NCI-H82 treated with DMSO at 0.1 percent for 48 hours (cell line): ENCODE results near the gene POP4.

Experiments
- DNase-seq: peaks from one replicate; lab custom pipeline; 2025; ENCODE audit not compliant: unreplicated experiment; lab: John Stamatoyannopoulos, UW

POP4 gene

DNA sequence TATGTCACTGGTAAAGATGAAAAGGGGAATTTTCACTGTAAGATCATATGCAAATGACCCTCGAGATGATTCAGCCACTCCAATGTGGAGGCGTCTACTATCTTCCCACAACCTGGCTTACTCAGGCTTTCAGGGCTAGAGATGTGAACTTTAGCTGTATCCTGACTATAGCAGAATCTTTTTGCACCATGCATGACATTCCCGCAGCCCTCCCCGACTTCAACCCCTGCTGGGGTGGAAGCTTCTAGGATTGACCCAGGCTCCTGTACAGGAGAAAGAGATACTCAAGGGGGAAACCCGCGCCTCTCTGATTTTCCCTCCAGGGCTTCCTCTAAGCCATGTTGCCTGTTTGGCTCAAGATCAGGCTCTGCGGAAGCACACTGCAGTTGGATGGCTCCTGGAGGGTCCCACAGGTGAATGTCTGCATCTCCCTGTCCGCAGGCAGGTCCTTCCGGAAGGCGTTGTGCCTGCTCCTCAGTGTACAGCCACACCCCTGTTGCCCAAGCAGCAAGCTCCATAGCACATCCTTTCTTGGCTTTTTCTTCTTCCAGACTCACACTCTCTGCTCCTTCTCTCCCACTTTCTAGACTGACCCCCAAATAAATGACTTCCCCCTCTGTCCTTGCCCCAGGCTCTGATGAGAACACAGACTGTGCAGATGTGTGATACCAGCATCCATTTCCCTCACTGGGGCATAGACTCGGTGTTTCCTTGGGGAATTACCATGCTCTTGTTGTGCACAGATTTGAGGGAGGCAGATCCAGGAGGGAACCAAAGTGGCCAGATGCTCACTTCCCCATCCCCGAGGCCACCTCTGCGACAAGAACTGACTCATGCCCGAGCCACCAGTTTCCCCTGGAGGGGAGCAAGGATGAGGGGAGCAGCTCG is 29.1 kb upstream of the POP4 start:
- DNase-seq, result no peak

DNA sequence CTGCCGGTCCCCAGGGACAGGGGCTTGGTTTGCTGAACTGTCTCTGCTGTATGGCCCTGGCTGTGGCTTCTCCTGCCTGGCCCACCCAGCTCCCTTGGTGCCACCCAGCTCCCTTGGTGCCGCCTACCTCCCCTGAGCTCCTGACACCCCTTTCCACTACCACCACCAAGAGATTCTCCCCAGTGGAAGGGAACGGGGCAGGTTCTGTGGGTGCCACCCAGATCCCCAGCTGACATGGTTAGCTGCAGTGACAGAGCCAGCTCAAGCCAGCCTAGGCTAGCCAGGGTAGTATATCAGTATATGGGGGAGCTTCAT is 28.5 kb upstream of the POP4 start:
- DNase-seq, result no peak

DNA sequence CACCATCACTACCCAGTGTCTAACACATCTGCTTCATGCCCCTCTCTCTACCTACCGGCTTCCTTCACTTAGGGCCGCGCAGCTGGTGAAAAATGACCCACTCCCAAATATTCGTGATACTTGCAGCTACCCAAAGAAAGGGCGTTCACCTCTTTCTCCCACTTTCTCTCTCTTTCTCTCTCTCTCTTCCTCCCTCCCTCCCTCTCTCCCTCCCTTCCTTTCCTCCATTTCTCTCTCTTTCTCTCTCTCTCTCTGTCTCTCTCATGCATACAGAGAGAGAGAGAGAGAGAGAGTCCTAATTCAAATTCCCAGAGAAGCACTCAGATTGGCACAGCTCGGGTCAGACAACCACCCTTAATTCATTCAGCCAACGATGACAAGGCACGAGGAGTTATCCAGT is 27.7 kb upstream of the POP4 start:
- no peak for DNase-seq

DNA sequence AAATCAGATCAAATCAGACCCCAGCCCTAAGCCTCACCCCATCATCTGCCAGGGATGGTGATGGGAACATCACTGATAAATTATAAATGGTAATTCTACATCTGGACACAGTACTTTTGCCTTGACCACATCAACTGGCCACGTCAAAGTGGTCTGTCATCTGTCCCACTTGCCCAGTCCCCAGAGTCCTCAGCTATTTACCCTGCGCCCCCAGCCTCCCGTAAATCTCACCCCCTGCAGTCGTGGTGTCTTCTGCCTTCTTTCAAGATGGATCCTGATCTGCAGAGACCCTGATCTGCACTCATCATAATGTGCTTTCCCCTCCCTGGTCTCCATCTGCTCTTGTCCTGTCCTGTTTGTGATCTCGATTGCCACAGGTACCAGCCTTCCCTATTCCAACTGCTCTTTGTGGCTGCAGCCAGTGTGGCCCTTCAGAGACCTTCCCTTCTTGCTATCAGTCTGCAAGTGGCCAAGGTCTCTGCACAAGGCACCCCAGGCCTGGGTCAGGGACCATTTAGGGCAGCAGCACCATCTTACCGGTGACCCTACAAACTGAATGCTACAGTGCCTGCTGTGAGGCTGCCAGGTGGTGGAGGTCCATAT is 26.7 kb upstream of the POP4 start:
- DNase-seq, result no peak

DNA sequence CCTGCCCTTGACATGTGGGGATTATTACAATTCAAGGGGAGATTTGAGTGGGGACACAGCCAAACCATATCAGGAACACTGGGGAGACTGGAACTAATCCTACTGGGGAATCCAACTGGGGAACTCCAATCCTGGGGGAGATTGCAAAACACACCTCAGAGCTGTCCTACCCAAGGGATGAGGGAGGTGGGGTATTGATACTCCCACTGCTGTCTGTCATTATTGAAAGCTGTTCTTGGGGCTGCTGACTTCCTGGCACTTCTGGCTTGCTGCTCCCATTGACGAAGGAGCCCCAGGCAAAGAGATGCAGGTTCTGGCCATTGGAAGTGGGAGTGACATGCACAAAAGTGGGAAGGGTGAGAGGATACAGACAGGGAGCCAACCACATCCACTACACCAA is 24.7 kb upstream of the POP4 start:
- no peak for DNase-seq

DNA sequence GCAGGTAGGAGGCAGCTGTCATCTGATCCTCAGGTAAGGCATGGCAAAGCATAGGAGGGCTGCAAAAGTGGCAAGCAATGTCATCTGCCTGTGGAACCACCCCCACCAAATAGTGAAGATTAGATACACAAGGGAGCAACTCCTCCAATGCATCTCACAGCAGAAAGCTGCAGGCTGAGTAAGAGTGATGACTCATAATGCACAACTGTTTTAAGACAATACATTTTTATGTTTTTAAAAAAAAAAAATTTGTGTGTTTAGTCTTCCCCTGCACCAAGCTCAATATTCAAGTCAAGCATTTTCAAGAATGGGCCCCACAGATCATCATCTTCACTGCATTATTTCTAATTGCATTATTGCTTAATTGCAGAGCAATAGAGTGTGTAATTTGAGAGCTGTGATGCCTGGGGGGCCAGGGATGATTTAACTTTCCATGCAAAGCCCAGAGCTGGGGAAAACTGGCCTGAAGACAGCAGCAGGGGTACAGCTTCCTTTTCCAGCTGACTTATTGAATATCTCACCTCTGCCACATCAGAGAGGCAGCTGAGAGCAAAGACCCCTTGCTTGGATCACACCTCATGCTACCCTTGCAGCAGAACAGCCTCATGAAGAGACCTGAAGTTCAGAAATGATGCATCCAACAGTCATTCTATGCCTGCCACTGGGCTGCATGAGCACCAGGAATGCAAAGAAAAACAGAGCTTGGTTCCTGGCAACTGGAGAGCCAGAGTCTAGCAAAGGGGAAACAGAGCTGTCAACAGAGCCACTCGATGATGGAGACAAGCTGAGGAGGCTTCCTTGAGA is 22.7 kb upstream of the POP4 start:
- no peak for DNase-seq

DNA sequence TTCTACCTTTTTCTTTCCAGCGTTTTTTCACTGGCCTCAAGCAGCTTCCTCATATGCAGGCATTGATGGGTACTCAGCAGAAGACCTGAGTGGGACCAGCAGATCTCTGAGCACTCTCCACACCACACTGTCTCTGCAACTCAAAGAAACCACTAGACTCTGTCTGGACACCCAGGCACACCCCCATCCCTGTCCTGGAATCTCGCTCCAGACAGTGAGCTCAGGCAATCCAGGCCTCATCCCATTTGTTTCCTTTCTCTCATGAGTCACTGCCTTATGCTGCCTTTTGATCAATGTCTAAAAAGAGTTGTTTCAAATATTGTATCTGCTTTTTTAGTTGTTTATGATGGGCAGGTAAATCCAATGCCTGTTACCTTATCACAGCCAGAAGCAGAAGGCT is 19.7 kb upstream of the POP4 start:
- no peak for DNase-seq

DNA sequence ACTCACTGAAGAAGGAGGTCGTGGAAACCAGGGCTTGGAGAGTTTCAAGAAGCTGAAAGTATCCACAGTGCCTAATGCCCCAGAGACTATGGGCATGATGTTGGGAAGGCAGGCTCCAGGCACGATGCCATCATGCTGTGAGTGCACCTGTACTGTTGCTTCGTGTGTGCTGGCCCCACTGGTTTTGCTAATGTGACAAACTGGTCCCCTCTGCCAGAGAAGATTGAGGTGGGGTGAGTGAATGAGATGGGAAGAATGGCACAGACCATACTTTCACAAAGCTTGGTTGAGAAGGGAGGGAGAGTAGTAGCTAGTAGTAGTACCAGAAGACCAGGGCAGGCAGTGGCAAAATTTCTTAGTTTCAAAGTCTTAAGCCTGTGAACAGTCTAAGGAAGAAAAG is 19.0 kb upstream of the POP4 start:
- no peak for DNase-seq

DNA sequence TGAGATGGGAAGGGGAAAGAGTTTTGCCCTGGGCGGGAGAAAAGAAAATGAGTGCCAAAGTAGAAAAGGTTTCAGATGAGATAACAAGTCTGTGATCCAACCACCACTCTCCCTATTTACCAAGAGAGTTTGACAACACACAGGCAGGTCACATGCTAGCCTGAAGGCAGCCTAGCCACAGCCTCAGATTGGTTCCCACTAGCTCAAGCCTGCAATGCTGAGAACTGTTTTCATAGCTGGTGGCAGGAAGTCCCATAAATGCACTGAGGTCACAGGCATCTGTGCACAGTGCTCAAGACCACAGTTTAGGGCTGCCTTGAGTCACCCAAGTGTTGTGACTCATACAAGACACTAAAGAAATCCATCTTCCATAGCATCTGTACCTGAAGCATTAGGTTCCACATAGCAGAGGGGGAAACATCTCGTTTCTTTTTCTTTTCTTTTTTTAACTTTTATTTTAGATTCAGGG is 18.5 kb upstream of the POP4 start:
- DNase-seq, result no peak

DNA sequence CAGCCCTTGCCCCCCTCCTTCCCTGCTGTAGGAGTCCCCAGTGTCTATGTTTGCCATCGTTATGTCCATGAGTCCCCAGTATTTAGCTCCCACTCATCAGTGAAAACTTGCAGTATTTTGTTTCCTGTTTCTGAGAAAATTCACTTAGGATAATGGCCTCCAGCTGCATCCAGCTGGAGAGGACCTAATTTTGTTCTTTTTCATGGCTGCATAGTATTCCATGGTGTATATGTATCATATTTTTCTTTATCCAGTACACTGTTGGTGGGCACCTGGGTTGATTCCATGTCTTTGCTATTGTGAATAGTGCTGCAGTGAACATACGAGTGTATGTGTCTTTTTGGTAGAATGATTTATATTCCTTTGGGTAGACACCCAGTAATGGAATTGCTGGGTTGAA is 18.0 kb upstream of the POP4 start:
- no peak for DNase-seq

DNA sequence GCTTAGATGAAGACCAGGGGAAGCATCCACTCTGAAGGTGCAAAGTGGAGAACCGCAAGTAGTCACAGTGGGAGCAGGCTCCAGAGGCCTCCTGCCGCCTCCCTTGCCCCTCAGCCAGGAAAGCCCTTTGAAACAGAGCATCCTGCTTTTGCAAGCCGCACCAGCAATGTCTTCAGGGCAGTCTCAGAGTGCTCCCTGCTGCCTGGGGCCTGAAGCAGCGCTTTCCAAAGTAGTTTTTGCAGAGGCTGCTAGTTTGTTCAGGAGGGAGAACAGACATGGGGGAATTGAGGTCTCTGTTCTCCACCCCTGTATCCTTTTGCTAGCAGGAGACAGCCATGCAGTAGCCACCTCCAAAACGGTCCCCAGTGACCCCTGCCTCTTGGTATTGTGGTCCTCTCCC is 15.8 kb upstream of the POP4 start:
- no peak for DNase-seq

DNA sequence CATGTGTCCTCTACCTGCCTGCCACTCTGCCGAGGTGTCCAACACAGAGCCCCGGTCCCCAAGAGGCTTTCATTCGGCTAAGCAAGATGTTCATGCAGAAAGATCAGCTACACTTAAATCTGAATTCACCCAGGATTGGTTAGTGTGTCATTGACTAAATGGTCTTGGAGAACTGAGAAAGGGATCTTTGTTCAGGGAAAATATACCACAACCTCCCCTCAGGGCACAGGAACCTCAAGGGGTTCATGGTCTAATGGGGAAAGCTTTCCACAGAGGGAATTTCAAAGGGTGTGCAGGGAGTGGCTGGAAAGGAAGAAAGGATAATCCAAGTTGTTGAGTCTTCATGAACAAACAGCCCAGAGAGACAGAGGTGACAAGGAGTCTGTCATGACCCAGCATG is 14.4 kb upstream of the POP4 start:
- no peak for DNase-seq

DNA sequence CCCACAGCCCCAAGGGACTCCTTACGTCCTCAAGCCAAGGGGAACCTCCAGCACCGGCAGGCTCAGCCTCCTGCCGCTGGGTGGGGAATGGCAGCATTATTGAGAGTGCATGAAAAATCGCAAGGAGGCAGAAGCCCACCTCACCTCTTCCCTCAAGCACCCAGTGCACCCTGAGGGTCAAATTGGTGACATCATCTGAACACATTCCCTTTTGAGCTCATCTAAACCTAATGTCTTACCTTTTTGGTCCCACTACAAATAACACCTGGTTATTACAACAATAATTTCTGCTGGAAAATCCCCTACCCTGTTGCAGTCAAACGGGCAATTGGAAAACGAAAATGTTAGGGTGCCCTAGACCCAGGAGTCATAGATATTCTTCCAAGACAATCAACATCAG is 12.2 kb upstream of the POP4 start:
- DNase-seq, result no peak

DNA sequence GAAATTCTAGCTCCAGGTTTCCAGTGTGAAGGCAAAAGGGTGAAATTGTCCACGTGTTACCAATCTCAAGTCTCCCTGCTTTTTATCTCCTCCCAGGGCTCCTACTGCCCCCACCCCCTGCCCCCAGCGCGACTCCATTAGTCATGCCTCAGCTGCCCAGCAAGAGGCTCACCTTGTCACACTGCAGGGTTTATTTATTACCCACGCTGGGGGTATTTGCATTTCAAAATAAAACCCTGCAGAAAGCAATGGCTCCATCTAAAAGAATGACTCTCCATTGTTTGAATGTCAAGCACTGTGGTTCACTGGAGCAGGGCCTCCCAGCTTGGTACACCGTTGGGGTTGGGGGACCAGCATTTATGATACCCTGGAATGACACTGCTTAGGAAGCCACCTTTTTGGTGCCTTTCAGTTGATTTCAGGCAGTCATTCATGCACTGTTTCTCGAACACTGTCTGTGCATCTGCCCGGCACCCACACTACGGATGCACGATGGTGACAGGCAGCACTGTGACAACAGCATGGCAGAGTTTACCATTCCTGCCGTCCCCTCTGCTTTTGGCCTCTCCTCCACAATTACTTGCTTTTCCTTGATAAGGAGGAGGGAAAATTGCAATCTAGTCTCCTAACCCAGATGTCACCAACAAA is 9.9 kb upstream of the POP4 start:
- DNase-seq, result no peak

DNA sequence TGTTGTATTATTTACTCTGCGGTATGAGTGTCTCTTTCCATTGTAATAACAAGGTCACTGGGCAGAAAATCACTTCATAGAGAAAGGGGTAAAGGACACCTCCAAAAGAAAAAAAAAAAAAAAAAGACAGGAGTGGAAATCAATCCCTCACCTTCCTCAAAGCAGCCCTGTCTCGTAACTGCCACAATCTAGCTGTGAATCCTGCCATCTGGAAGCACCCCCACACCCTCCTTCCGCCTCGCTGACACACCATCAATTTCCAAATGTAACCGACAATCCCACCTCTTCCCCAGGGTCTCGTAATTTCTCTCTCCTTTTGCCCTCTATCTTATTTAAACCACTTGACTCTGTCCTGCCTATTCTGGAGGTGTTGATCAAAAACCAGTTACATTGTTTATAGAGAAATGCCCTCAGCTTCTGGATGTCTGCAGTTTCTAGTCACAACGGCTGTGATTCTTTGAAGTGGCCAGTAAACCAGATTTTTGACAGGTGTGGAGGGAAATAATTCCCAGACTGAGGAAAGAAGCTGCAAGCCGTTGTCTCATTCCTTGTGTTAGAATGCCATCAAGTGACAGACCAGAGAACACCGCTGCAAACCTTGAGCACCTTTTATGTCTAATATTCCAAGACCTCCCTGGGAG is 9.1 kb upstream of the POP4 start:
- DNase-seq, result no peak

DNA sequence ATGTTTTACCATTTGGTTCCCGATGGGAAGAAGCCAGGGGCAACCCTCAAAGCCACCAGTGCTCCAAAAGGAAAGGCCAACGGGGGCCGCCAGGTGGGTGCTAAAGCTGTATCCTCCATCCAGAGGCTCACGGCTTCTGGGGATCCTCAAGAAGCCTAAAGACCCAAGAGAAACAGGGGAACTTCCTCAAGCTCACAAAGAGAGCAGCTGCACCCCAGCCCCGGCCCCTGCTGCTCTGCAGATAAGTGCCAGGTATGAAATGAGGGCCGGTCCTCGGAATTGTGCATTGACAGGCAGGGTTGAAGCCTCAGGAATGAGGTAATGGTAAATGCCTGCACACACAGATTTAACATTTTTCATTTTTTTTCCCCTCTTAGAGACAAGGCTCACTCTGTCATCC is 8.0 kb upstream of the POP4 start:
- DNase-seq, result no peak

DNA sequence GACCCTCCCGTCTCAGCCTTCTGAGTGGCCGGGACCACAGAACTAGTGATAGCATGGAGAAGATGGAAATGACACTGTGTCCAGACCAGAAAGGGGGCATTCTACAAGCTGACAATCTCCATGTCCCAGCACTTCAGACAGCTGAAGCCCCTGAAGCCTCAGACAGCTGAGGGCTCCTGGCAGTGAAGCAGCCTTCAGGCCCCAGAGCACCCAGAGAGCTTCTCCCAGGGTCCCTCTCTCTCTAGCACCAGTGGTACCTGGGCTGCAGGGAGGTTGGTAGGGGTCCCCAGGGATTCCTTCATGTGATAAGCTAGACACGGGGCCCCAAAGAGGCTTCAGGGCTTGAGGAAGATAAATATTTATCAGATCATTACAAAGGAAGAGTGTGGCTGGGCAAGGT is 7.6 kb upstream of the POP4 start:
- no peak for DNase-seq

DNA sequence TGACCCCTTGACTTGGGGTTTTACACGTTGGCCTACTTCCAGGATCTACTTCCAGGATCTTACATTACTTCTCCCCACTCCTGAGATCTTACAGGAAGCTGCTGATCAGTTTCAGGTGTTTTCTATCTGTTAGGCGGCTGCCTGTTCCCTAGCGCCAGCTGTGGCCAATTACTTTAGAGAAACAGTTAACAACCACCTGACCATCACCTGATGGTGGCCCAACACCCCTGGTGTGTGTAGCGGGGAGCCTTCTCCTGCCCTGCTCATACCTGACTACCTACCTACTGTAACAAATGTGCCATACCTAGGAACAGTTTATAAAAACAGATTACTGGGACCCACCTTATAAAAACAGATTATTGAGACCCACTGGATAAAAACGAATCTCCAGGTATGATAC is 2.8 kb upstream of the POP4 start:
- no peak for DNase-seq

DNA sequence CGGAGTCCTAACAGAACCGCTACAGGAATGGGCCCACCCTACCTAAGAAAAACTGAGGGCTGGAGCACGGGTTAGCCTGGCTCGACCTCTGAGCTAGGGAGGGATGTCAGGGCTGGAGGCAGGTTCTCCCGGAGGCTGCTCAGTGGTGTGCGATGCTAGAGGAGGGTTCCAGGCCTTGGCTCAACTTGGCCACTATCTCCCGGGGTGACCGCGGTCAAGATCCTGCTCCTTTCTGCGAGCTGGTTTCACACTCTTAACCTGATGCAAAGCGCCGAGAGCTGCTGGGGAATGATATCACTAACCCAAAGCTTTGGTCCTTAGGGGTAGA is 301 bp downstream of the POP4 start:
- DNase-seq, result no peak

DNA sequence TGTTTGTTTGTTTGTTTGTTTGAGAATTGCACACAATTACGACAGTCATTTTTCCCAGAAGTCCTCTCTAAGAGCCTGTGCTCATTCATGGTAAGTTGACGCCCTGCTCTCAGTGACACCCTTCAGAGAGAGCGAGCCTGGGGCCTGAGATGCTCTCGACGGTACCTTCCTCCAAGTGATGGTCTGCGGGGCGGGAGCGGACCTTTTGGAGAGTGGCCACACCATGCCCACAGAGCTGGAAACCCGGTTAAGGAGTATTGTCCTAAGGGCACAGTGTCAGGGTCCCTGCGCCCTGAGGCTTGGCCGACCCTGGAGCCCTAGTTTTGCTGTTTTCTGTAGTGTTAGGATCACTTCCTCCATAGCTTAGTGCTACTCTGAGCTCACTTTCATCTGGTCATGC is 3.6 kb downstream of the POP4 start:
- DNase-seq, result no peak

DNA sequence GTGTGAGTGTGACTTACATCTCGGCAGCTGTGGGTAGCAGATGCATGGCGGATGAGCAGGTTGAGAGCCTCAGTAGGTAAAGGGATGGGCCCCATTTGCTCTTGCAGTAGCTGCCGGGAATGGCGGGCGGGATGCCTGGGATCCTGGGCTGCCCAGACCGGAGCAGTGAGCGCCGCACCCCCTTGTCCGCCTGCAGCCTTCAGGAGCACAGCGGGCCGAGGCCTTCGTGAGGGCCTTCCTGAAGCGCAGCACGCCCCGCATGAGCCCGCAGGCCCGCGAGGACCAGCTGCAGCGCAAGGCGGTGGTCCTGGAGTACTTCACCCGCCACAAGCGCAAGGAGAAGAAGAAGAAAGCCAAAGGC is 4.1 kb downstream of the POP4 start:
- DNase-seq, result no peak
